K562 (cell line): ENCODE data around the gene CLEC12A. TPM values are rescaled to one million over a fixed set of nuclear protein-coding genes. Genes with fewer than 3 reads are reported as not detected.

Experiments used
- ATAC-seq: fragments of 200-7000 bp; cut with Tn5 transposase; 3 replicates; pipeline ENCODE4 v1.9.1; 2020; ENCODE audit warnings: moderate library complexity
- BruUV-seq: library from RNA; stranded (reverse); fragments of 400-500 nt; replicated peaks from 2 replicates; lab custom pipeline; 2021; lab: Mats Ljungman, UMichigan
- CTCF ChIA-PET: fragments of 300-600 bp; formaldehyde crosslinking; extraction: SDS; loops from one replicate; lab custom pipeline; 2021; ENCODE audit warnings: low intra/inter-chr PET ratio; lab: Yijun Ruan, JAX
- POLR2A ChIA-PET: fragments of 300-600, 350-650 bp; sonication (Branson Sonifier 250); formaldehyde crosslinking; extraction: SDS; loops from one replicate; lab custom pipeline; 2021; ENCODE audit warnings: antibody characterized with exemption, inconsistent platforms; lab: Yijun Ruan, JAX
- DNase-seq, 4 experiments: peaks; one replicate each; pipeline versions ENCODE4 v3.0.0 to v3.0.0-alpha.2; 2011 to 2018; ENCODE audit warnings: low spot score in 3 of 4, mixed read lengths in 3 of 4; ENCODE audit errors: extremely low read depth in 1 of 4
- FAIRE-seq: peaks from 2 replicates; lab custom pipeline; 2011; peaks lifted over from hg19 to GRCh38; lab: Jason Lieb, UNC
- H2AFZ ChIP-seq: 2 replicates; pipeline ENCODE4 v1.6.0; 2011; ENCODE audit warnings: low read depth, low read length, control low read depth, inconsistent platforms
- H3K27ac ChIP-seq: fragments of 200-600 bp; 3 replicates; pipeline ENCODE4 v1.8.0; 2011; ENCODE audit warnings: low read depth, mild to moderate bottlenecking, control low read depth, inconsistent platforms, low read length, moderate library complexity, mixed read lengths; ENCODE audit errors: extremely low read depth
- H3K27me3 ChIP-seq, 2 experiments: fragments of 300-600 bp in 1 of 2; 2 replicates in 1 of 2; 3 replicates in 1 of 2; pipeline versions ENCODE4 v1.6.0 to v1.8.0; 2011; ENCODE audit warnings: inconsistent platforms in 2 of 2, low read length in 2 of 2, mild to moderate bottlenecking in 1 of 2, mixed read lengths in 1 of 2, moderate library complexity in 1 of 2; ENCODE audit not compliant: control insufficient read depth in 2 of 2, insufficient read depth in 2 of 2
- H3K36me3 ChIP-seq: fragments of 300-600 bp; 3 replicates; pipeline ENCODE4 v1.8.0; 2011; ENCODE audit warnings: mild to moderate bottlenecking, low read length, inconsistent platforms; ENCODE audit not compliant: control insufficient read depth, insufficient read depth
- H3K4me1 ChIP-seq, 2 experiments: fragments of 200-600 bp in 1 of 2; replicated peaks in 1 of 2; 2 replicates in 1 of 2; 3 replicates in 1 of 2; pipeline versions ENCODE4 v1.5.1 to v1.8.0; 2011; ENCODE audit warnings: inconsistent platforms in 2 of 2, low read length in 2 of 2, mild to moderate bottlenecking in 1 of 2, mixed read lengths in 1 of 2, moderate library complexity in 1 of 2; ENCODE audit not compliant: control insufficient read depth in 2 of 2, insufficient read depth in 2 of 2
- H3K4me2 ChIP-seq: 2 replicates; pipeline ENCODE4 v1.6.1; 2011; ENCODE audit warnings: low read length, control low read depth, inconsistent platforms, mixed read lengths; ENCODE audit not compliant: insufficient read depth
- H3K4me3 ChIP-seq: fragments of 200-600 bp; sonication (generic), shearing (Covaris generic); 2 replicates; pipeline ENCODE4 v1.5.1; 2016; ENCODE audit warnings: control low read depth, inconsistent platforms
- H3K79me2 ChIP-seq: fragments of 200-600 bp; 3 replicates; pipeline ENCODE4 v1.8.0; 2011; ENCODE audit warnings: low read length, inconsistent platforms; ENCODE audit not compliant: control insufficient read depth, insufficient read depth
- H3K9ac ChIP-seq, 2 experiments: 2 replicates each; pipeline versions ENCODE4 v1.6.0 to v1.6.1; 2011; ENCODE audit warnings: low read depth in 2 of 2, low read length in 2 of 2, control low read depth in 1 of 2, inconsistent platforms in 1 of 2, mild to moderate bottlenecking in 1 of 2, mixed read lengths in 1 of 2; ENCODE audit not compliant: insufficient read depth in 1 of 2
- H3K9me1 ChIP-seq: one replicate; pipeline ENCODE4 v1.6.0; 2011; ENCODE audit warnings: inconsistent platforms, mild to moderate bottlenecking, low read length, moderate library complexity; ENCODE audit not compliant: control insufficient read depth, insufficient read depth
- H3K9me3 ChIP-seq: replicated peaks from 2 replicates; pipeline ENCODE4 v1.5.1; 2011; ENCODE audit warnings: low read depth, low read length, inconsistent platforms; ENCODE audit not compliant: control insufficient read depth, insufficient read depth
- H4K20me1 ChIP-seq: replicated peaks from 2 replicates; pipeline ENCODE4 v1.6.1; 2011; ENCODE audit warnings: low read length, inconsistent platforms, mixed read lengths; ENCODE audit not compliant: control insufficient read depth, insufficient read depth
- BHLHE40 ChIP-seq: IDR thresholded peaks from 2 replicates; pipeline ENCODE4 v1.6.1; 2011; ENCODE audit warnings: low read length, improper control_type of control experiment
- BRCA1 ChIP-seq, 2 experiments: fragments of 450-650 bp in 1 of 2; sonication (generic) in 1 of 2; formaldehyde crosslinking in 1 of 2; IDR thresholded peaks; 2 replicates each; pipeline versions ENCODE4 v1.5.0 to v1.6.1; 2017 to 2020; ENCODE audit warnings: mild to moderate bottlenecking in 1 of 2, missing genetic modification reagents in 1 of 2
- CBX8 ChIP-seq: fragments of 200-600 bp; sonication (generic); IDR thresholded peaks from 2 replicates; pipeline ENCODE4 v1.6.1; 2012; ENCODE audit warnings: borderline replicate concordance, mixed run types, low read depth, mild to moderate bottlenecking, moderate library complexity, mixed read lengths, low read length, control low read depth, inconsistent platforms; ENCODE audit not compliant: poor library complexity, severe bottlenecking; ENCODE audit errors: extremely low read depth
- PML ChIP-seq: IDR thresholded peaks from 2 replicates; pipeline ENCODE4 v1.6.1; 2012; ENCODE audit warnings: low read length, inconsistent platforms
- PRMT5 ChIP-seq: sonication (generic); formaldehyde crosslinking; IDR thresholded peaks from 2 replicates; pipeline ENCODE4 v1.5.0; 2020; ENCODE audit warnings: missing genetic modification reagents
- SAP30 ChIP-seq: fragments of 200-600 bp; sonication (generic); IDR thresholded peaks from 2 replicates; pipeline ENCODE4 v1.6.1; 2012; ENCODE audit warnings: borderline replicate concordance, low read depth, mild to moderate bottlenecking, moderate library complexity, low read length, control low read depth, inconsistent platforms; ENCODE audit not compliant: insufficient read depth, poor library complexity, severe bottlenecking
- ZNF184 ChIP-seq: sonication (generic); formaldehyde crosslinking; IDR thresholded peaks from 2 replicates; pipeline ENCODE4 v1.5.0; 2020; ENCODE audit warnings: missing genetic modification reagents
- in situ Hi-C: fragments of 300-500 bp; cut with MboI; formaldehyde crosslinking; loops from 4 replicates; pipeline ENCODE4 v1.15.0; 2018; ENCODE audit warnings: inconsistent platforms, mixed read lengths
- intact Hi-C: fragments of 100-400 bp; cut with micrococcal nuclease; formaldehyde crosslinking; loops from 2 replicates; pipeline ENCODE4 v1.14.2; 2022
- polyA plus RNA-seq, 8 experiments: library from polyadenylated mRNA; depleted of rRNA in 4 of 8; stranded (reverse) in 5 of 8; unstranded in 3 of 8; fragments of >200 nt; fragmentation: Nextera tagmentation in 2 of 8; fragmentation: Illumina TruSeq in 1 of 8; extraction: Ambion mirVana in 2 of 8; extraction: Trizol in 1 of 8; gene quantifications; 2 replicates each; pipeline versions ENCODE4 v1.2.1 to v1.2.3, GENCODE V29; 2011 to 2014; ENCODE audit warnings: inconsistent platforms in 1 of 8, missing spikeins in 1 of 8
- total RNA-seq, 7 experiments: library from RNA; depleted of rRNA in 6 of 7; stranded (reverse); fragments of >200 nt in 6 of 7; fragmentation: Illumina TruSeq in 2 of 7; extraction: Trizol in 2 of 7; gene quantifications; 2 replicates each; pipeline versions ENCODE4 v1.2.1 to v1.2.3, GENCODE V29; 2011 to 2021; ENCODE audit warnings: low replicate concordance in 1 of 7
- TF ChIP-seq, protein P1 (sequence below): fragments of 450-650 bp; IDR thresholded peaks from one replicate; pipeline ENCODE4 v1.6.1; 2018; ENCODE audit warnings: mild to moderate bottlenecking, moderate library complexity; ENCODE audit not compliant: partially characterized antibody
- TF ChIP-seq, protein P2 (sequence below): fragments of 150-350 bp; conservative IDR thresholded peaks from 2 replicates; pipeline ENCODE4 v1.6.1; 2014; ENCODE audit warnings: low read length
- TF ChIP-seq, protein P3 (sequence below): fragments of 250-450 bp; sonication (Bioruptor Pico); IDR thresholded peaks from 2 replicates; pipeline ENCODE4 v1.4.0; 2020

Gene CLEC12A
- total and polyA plus RNA-seq, 9 of the 15 experiments (the other 6 are each of a cell fraction or from before 2014, with no cell fraction given), result not detected

- no peak for ATAC-seq
- Histone ChIP-seq H3K4me2 (no peak overlapping the region), H3K9me1 (no peaks in the 10 kb centered on the region), H2AFZ (no peak overlapping the region), H3K9me3 (no peaks in the 10 kb centered on the region), H3K27ac (no peak overlapping the region), H3K4me1 (no peaks in the 10 kb centered on the region), H3K79me2 (no peaks in the 10 kb centered on the region), H3K4me3 (no peak overlapping the region), H3K27me3 (no peaks in the 10 kb centered on the region), H3K36me3 (no peaks in the 10 kb centered on the region), H4K20me1 (no peaks in the 10 kb centered on the region), H3K9ac (no peak overlapping the region)
- CTCF ChIA-PET, result no interaction called here
- FAIRE-seq, result no peak
- no TSS peak for BruUV-seq
- no peak for DNase-seq
- POLR2A ChIA-PET, result no interaction called here
- TF ChIP-seq, protein P1, sequence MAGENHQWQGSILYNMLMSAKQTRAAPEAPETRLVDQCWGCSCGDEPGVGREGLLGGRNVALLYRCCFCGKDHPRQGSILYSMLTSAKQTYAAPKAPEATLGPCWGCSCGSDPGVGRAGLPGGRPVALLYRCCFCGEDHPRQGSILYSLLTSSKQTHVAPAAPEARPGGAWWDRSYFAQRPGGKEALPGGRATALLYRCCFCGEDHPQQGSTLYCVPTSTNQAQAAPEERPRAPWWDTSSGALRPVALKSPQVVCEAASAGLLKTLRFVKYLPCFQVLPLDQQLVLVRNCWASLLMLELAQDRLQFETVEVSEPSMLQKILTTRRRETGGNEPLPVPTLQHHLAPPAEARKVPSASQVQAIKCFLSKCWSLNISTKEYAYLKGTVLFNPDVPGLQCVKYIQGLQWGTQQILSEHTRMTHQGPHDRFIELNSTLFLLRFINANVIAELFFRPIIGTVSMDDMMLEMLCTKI, result no peak
- TF ChIP-seq BHLHE40, result no peak
- TF ChIP-seq CBX8, result no peak
- TF ChIP-seq, protein P2, sequence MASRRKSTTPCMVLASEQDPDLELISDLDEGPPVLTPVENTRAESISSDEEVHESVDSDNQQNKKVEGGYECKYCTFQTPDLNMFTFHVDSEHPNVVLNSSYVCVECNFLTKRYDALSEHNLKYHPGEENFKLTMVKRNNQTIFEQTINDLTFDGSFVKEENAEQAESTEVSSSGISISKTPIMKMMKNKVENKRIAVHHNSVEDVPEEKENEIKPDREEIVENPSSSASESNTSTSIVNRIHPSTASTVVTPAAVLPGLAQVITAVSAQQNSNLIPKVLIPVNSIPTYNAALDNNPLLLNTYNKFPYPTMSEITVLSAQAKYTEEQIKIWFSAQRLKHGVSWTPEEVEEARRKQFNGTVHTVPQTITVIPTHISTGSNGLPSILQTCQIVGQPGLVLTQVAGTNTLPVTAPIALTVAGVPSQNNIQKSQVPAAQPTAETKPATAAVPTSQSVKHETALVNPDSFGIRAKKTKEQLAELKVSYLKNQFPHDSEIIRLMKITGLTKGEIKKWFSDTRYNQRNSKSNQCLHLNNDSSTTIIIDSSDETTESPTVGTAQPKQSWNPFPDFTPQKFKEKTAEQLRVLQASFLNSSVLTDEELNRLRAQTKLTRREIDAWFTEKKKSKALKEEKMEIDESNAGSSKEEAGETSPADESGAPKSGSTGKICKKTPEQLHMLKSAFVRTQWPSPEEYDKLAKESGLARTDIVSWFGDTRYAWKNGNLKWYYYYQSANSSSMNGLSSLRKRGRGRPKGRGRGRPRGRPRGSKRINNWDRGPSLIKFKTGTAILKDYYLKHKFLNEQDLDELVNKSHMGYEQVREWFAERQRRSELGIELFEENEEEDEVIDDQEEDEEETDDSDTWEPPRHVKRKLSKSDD, result no peak
- no peak for TF ChIP-seq BRCA1 (IDR thresholded peaks at IDR 0.05)
- no peak for TF ChIP-seq BRCA1 (CRISPR knock-in tag; IDR thresholded peaks at IDR 0.05)
- TF ChIP-seq PRMT5 (CRISPR knock-in tag), result no peak
- TF ChIP-seq SAP30, result no peak
- TF ChIP-seq PML, result no peak
- no peak for TF ChIP-seq ZNF184 (CRISPR knock-in tag)
- TF ChIP-seq, protein P3, sequence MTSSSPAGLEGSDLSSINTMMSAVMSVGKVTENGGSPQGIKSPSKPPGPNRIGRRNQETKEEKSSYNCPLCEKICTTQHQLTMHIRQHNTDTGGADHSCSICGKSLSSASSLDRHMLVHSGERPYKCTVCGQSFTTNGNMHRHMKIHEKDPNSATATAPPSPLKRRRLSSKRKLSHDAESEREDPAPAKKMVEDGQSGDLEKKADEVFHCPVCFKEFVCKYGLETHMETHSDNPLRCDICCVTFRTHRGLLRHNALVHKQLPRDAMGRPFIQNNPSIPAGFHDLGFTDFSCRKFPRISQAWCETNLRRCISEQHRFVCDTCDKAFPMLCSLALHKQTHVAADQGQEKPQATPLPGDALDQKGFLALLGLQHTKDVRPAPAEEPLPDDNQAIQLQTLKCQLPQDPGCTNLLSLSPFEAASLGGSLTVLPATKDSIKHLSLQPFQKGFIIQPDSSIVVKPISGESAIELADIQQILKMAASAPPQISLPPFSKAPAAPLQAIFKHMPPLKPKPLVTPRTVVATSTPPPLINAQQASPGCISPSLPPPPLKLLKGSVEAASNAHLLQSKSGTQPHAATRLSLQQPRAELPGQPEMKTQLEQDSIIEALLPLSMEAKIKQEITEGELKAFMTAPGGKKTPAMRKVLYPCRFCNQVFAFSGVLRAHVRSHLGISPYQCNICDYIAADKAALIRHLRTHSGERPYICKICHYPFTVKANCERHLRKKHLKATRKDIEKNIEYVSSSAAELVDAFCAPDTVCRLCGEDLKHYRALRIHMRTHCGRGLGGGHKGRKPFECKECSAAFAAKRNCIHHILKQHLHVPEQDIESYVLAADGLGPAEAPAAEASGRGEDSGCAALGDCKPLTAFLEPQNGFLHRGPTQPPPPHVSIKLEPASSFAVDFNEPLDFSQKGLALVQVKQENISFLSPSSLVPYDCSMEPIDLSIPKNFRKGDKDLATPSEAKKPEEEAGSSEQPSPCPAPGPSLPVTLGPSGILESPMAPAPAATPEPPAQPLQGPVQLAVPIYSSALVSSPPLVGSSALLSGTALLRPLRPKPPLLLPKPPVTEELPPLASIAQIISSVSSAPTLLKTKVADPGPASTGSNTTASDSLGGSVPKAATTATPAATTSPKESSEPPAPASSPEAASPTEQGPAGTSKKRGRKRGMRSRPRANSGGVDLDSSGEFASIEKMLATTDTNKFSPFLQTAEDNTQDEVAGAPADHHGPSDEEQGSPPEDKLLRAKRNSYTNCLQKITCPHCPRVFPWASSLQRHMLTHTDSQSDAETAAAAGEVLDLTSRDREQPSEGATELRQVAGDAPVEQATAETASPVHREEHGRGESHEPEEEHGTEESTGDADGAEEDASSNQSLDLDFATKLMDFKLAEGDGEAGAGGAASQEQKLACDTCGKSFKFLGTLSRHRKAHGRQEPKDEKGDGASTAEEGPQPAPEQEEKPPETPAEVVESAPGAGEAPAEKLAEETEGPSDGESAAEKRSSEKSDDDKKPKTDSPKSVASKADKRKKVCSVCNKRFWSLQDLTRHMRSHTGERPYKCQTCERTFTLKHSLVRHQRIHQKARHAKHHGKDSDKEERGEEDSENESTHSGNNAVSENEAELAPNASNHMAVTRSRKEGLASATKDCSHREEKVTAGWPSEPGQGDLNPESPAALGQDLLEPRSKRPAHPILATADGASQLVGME (CRISPR knock-in tag), result no peak
- intact Hi-C loops (no loop called here), in situ Hi-C loops (no loop called here)
These were observed 6.7 kb downstream of the CLEC12A start for GRCh38 chr12:9977916-9978315.
